CD4-positive, alpha-beta T cell (primary cell): ENCODE results near the gene AKIRIN1. TPM values are rescaled to one million over a fixed set of nuclear protein-coding genes. Genes with fewer than 3 reads are reported as not detected.

ENCODE experiments used
- ATAC-seq: fragments of 200-7000 bp; cut with Tn5 transposase; one replicate; pipeline ENCODE4 v1.10.0; 2022; ENCODE audit warnings: mild to moderate bottlenecking; ENCODE audit not compliant: poor library complexity
- CTCF ChIA-PET: fragments of 350-600 bp; sonication (Branson Sonifier 250); formaldehyde crosslinking; loops from one replicate; lab custom pipeline; 2021; ENCODE audit warnings: antibody characterized with exemption, inconsistent platforms; lab: Charles Lee
- POLR2A ChIA-PET: fragments of 350-600 bp; sonication (Branson Sonifier 250); formaldehyde crosslinking; loops from one replicate; lab custom pipeline; 2021; ENCODE audit warnings: antibody characterized with exemption, inconsistent platforms; lab: Charles Lee
- DNase-seq, 14 experiments: peaks; one replicate each; pipeline ENCODE4 v3.0.0-alpha.2; 2013 to 2020; ENCODE audit warnings: mixed read lengths in 2 of 14
- H3K27ac ChIP-seq, 2 donors: one replicate each; pipeline versions ENCODE4 v1.5.1 to v1.7.0; 2013; ENCODE audit warnings: low read length in 2 of 2, low read depth in 1 of 2, mild to moderate bottlenecking in 1 of 2
- H3K27me3 ChIP-seq, 2 experiments: 1 replicate in 1 of 2; 2 replicates in 1 of 2; pipeline versions ENCODE4 v1.6.1 to v1.7.0; 2013; ENCODE audit warnings: low read length in 2 of 2, control low read depth in 1 of 2, mild to moderate bottlenecking in 1 of 2, moderate library complexity in 1 of 2; ENCODE audit not compliant: insufficient read depth in 2 of 2, control insufficient read depth in 1 of 2
- H3K36me3 ChIP-seq: one replicate; pipeline ENCODE4 v1.6.1; 2013; ENCODE audit warnings: low read length, control low read depth; ENCODE audit not compliant: insufficient read depth
- H3K4me1 ChIP-seq: one replicate; pipeline ENCODE4 v1.6.1; 2013; ENCODE audit warnings: low read length, control low read depth; ENCODE audit not compliant: insufficient read depth
- H3K4me3 ChIP-seq: one replicate; pipeline ENCODE4 v1.5.1; 2013; ENCODE audit warnings: mild to moderate bottlenecking, low read length, moderate library complexity
- H3K9me3 ChIP-seq, 2 experiments: 1 replicate in 1 of 2; 2 replicates in 1 of 2; pipeline versions ENCODE4 v1.6.1 to v1.7.0; 2013; ENCODE audit warnings: low read length in 2 of 2, mild to moderate bottlenecking in 2 of 2, control low read depth in 1 of 2, moderate library complexity in 1 of 2; ENCODE audit not compliant: control insufficient read depth in 1 of 2, insufficient read depth in 1 of 2
- H3K27ac Mint-ChIP-seq: one replicate; pipeline ENCODE4 v1.8.0; 2020; ENCODE audit warnings: mixed read lengths
- H3K27me3 Mint-ChIP-seq: one replicate; pipeline ENCODE4 v1.8.0; 2021; ENCODE audit warnings: mixed read lengths
- H3K36me3 Mint-ChIP-seq: one replicate; pipeline ENCODE4 v1.8.0; 2021; ENCODE audit warnings: low read depth, mixed read lengths
- H3K4me1 Mint-ChIP-seq: one replicate; pipeline ENCODE4 v1.8.0; 2021; ENCODE audit warnings: low read depth, mixed read lengths
- H3K4me3 Mint-ChIP-seq: one replicate; pipeline ENCODE4 v1.8.0; 2020; ENCODE audit warnings: mild to moderate bottlenecking, mixed read lengths
- H3K9me3 Mint-ChIP-seq: one replicate; pipeline ENCODE4 v1.8.0; 2020; ENCODE audit warnings: mixed read lengths
- intact Hi-C, 2 experiments: fragments of 100-400 bp; cut with DNase I in 1 of 2; cut with micrococcal nuclease in 1 of 2; formaldehyde crosslinking; loops; one replicate each; pipeline versions ENCODE4 v1.15.1 to v1.9.0; 2023 to 2025; cut with DNase I, micrococcal nuclease
- total RNA-seq, 174 experiments: library from RNA in 2 of 174; stranded (reverse) in 2 of 174; gene quantifications; one replicate each; pipeline ENCODE4 v1.2.3 and lab custom pipeline; 2021 to 2026
- TF ChIP-seq, protein P1 (sequence below): fragments of 200-600 bp; IDR thresholded peaks from one replicate; pipeline ENCODE4 v1.8.0; 2022; ENCODE audit warnings: antibody characterized with exemption, mild to moderate bottlenecking

Gene AKIRIN1
- total RNA-seq, 2 experiments from 2014 or later = 108 to 112 TPM

DNA sequence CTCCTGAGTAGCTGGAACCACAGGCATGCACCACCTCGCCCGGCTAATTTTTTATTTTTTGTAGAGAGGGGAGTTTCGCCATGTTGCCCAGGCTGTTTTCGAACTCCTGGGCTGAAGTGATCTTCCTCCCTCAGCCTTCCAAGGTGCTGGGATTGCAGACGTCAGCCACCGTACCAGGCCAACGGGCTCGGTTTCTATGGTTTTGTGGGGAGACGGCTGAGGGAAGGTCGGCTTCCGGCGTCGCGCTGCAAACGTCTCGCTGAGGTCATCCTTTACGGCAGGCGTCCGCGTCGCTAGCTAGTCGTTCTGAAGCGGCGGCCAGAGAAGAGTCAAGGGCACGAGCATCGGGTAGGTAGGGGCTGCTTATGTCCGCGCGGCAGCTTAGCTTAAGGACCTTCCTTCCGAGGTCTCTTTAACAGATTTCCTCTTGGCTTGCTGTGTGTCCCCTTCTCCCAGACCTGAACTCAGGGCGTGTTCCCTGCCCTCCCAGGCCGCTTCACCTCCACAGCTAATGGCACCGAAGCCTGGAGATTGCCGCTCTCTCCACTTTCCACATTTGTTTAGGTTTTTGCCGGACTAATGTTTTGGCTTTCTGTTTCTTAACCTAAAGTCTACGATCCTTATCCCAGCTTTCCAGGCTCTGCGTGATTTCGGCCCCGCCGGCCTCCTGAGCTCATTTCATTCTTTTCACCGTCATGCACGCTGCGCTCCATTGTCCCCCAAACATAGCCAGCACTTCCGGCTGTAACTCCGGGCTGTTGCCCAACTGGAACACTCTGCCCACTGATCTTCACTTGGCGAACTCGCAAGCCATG, 35.2 kb downstream of the AKIRIN1 start, which contains the start of gene NDUFS5:
NDUFS5 (plus strand) TSS at position 300 of the 815 bp plus-strand sequence. CDS start 2,375 bp downstream, outside the sequence.
- Histone ChIP-seq H3K27ac (peak within 1 kb of the TSS; percentile 73 to 86), H3K27me3 (no peaks in the 10 kb centered on the region), H3K36me3 (peaks cover 21% of the 10 kb centered on the region), H3K9me3 (no peaks in the 10 kb centered on the region), H3K4me3 (peak within 1 kb of the TSS; percentile 66), H3K4me1 (peaks cover 33% of the 10 kb centered on the region)
- ATAC-seq (peak; percentile 88), DNase-seq (peak; percentile 65 to 92 (median 78))
- Mint-ChIP-seq H3K36me3 (peaks cover 34% of the 10 kb centered on the region), H3K27ac (peak within 1 kb of the TSS; percentile 96), H3K4me1 (peaks cover 34% of the 10 kb centered on the region), H3K27me3 (no peaks in the 10 kb centered on the region), H3K4me3 (peak within 1 kb of the TSS; percentile 94), H3K9me3 (no peaks in the 10 kb centered on the region)
- POLR2A ChIA-PET = interaction anchor here (0.7 to 2.5 kb wide), 19 partner anchors 8 to 1095 kb away, joined by 3 to 31 read pairs (median 5); partner anchors contain the start of genes AKIRIN1, MYCBP and RRAGC
- TF ChIP-seq, protein P1, sequence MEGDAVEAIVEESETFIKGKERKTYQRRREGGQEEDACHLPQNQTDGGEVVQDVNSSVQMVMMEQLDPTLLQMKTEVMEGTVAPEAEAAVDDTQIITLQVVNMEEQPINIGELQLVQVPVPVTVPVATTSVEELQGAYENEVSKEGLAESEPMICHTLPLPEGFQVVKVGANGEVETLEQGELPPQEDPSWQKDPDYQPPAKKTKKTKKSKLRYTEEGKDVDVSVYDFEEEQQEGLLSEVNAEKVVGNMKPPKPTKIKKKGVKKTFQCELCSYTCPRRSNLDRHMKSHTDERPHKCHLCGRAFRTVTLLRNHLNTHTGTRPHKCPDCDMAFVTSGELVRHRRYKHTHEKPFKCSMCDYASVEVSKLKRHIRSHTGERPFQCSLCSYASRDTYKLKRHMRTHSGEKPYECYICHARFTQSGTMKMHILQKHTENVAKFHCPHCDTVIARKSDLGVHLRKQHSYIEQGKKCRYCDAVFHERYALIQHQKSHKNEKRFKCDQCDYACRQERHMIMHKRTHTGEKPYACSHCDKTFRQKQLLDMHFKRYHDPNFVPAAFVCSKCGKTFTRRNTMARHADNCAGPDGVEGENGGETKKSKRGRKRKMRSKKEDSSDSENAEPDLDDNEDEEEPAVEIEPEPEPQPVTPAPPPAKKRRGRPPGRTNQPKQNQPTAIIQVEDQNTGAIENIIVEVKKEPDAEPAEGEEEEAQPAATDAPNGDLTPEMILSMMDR = no peak
- intact Hi-C loops = loop anchor here (1.0 to 10.0 kb wide), 6 partner anchors 29 to 169 kb away; partner anchors contain the start of genes RRAGC (in 2 of the 2), AKIRIN1 (in 1 of the 2) and MYCBP (in 1 of the 2)
- CTCF ChIA-PET = interaction anchor here (0.8 to 1.6 kb wide), 2 partner anchors 48 to 170 kb away, joined by 3 to 5 read pairs; no protein-coding TSS in a partner anchor

DNA sequence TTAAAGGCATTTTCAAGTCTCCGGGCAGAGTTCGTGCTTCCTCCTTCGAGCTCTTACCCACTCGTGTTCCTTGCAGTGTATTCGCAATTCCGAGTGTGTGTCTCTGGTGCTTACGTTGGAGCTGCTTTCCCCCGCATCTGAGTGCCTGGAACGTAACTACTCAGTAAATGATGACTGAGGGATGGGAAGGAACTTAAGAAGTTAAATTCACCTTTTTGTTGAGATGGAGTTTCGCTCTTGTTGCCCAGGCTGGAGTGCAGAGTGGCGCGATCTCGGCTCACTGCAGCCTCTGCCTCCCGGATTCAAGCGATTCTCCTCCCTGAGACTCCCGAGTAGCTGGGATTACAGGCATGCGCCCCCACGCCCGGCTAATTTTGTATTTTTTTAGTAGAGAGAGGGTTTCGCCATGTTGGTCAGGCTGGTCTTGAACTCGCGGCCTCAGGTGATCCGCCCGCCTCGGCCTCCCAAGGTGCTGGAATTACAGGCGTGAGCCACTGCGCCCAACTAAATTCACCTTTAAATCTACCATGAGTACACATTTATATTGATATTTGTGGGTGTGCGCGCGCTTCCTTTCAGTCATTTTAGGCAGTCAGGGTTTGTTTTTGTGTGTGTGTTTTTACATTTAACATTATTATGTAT, 35.9 kb downstream of the AKIRIN1 start:
- Mint-ChIP-seq H3K36me3 (peaks cover 41% of the 10 kb centered on the region), H3K27ac (peak overlapping the region; percentile 96)
- peaks cover 28% of the 10 kb centered on the region for H3K36me3 ChIP-seq

More for the DNA sequence above, 35.9 kb downstream of the AKIRIN1 start:
- intact Hi-C loops = loop anchor here (1.0 to 10.0 kb wide), 6 partner anchors 30 to 170 kb away; partner anchors contain the start of genes RRAGC (in 2 of the 2), AKIRIN1 (in 1 of the 2) and MYCBP (in 1 of the 2)
- H3K27me3 Mint-ChIP-seq = no peaks in the 10 kb centered on the region
- H3K4me3 ChIP-seq = peak overlapping the region; percentile 66
- no peaks in the 10 kb centered on the region for H3K9me3 Mint-ChIP-seq
- ChIA-PET POLR2A (interaction anchor here (0.9 to 2.5 kb wide), 17 partner anchors 8 to 1095 kb away, joined by 3 to 31 read pairs (median 6); partner anchors contain the start of genes AKIRIN1, MYCBP and RRAGC), CTCF (interaction anchor here (0.7 to 1.6 kb wide), 3 partner anchors 49 to 170 kb away, joined by 3 to 5 read pairs (median 4); no protein-coding TSS in a partner anchor)
- peak overlapping the region; percentile 94 for H3K4me3 Mint-ChIP-seq
- no peak for DNase-seq
- peak; percentile 45 for ATAC-seq
- peaks cover 36% of the 10 kb centered on the region for H3K4me1 ChIP-seq
- TF ChIP-seq, protein P1 = no peak
- H3K27ac ChIP-seq = peak overlapping the region; percentile 73 to 86
- H3K4me1 Mint-ChIP-seq = peaks cover 41% of the 10 kb centered on the region
- H3K9me3 ChIP-seq = no peaks in the 10 kb centered on the region
- no peaks in the 10 kb centered on the region for H3K27me3 ChIP-seq
